HG03432 (cell line): ENCODE measurements around the gene BMPER.
A peak's percentile ranks its signal among the peaks of the same experiment; 100 is the strongest.

ENCODE experiments used
- ATAC-seq: cut with Tn5 transposase; IDR thresholded peaks from one replicate; pipeline ENCODE4 v1.9.1; 2021; ENCODE audit warnings: mild to moderate bottlenecking, moderate library complexity; ENCODE audit not compliant: unreplicated experiment

BMPER gene

GRCh38 chr7:33919449-33919848, 14.1 kb downstream of the BMPER start:
- ATAC-seq = no peak

GRCh38 chr7:33921216-33921938, 16.0 kb downstream of the BMPER start:
- ATAC-seq = no peak

- ATAC-seq = no peak
Observed at GRCh38 chr7:33922820-33923219, 17.5 kb downstream of the BMPER start.

- ATAC-seq = no peak
Observed at GRCh38 chr7:33923440-33924229, 18.3 kb downstream of the BMPER start.

- no peak for ATAC-seq
Observed at GRCh38 chr7:33926535-33926934, 21.2 kb downstream of the BMPER start.

GRCh38 chr7:33928986-33929385, 23.6 kb downstream of the BMPER start:
- ATAC-seq = no peak

- no peak for ATAC-seq
Observed at GRCh38 chr7:33932221-33932620, 26.9 kb downstream of the BMPER start.

- ATAC-seq = peak; percentile 89
Observed at GRCh38 chr7:33932832-33933468, 27.6 kb downstream of the BMPER start.

- no peak for ATAC-seq
Observed at GRCh38 chr7:33933611-33934281, 28.4 kb downstream of the BMPER start.

- no peak for ATAC-seq
Observed at GRCh38 chr7:33934391-33934790, 29.1 kb downstream of the BMPER start.

- no peak for ATAC-seq
Observed at GRCh38 chr7:33936503-33936902, 31.2 kb downstream of the BMPER start.

- ATAC-seq = no peak
Observed at GRCh38 chr7:33937871-33938270, 32.5 kb downstream of the BMPER start.

- ATAC-seq = no peak
Observed at GRCh38 chr7:33939121-33939520, 33.8 kb downstream of the BMPER start.

- no peak for ATAC-seq
Observed at GRCh38 chr7:33940503-33940902, 35.2 kb downstream of the BMPER start.

GRCh38 chr7:33941418-33941817, 36.1 kb downstream of the BMPER start:
- ATAC-seq = no peak

GRCh38 chr7:33946094-33946699, 40.9 kb downstream of the BMPER start:
- no peak for ATAC-seq

- no peak for ATAC-seq
Observed at GRCh38 chr7:33950047-33950714, 44.8 kb downstream of the BMPER start.

- ATAC-seq = no peak
Observed at GRCh38 chr7:33952824-33953223, 47.5 kb downstream of the BMPER start.

GRCh38 chr7:33958104-33958503, 52.8 kb downstream of the BMPER start:
- ATAC-seq = no peak

- no peak for ATAC-seq
Observed at GRCh38 chr7:33959676-33960075, 54.3 kb downstream of the BMPER start.
